ENCODE data around the gene CTCF. TPM values are rescaled to one million over a fixed set of nuclear protein-coding genes. Genes with fewer than 3 reads are reported as not detected.

Gene CTCF
- total and polyA plus RNA-seq, 10 donors = 24.4 to 67.7 (median 48.6) TPM

DNA sequence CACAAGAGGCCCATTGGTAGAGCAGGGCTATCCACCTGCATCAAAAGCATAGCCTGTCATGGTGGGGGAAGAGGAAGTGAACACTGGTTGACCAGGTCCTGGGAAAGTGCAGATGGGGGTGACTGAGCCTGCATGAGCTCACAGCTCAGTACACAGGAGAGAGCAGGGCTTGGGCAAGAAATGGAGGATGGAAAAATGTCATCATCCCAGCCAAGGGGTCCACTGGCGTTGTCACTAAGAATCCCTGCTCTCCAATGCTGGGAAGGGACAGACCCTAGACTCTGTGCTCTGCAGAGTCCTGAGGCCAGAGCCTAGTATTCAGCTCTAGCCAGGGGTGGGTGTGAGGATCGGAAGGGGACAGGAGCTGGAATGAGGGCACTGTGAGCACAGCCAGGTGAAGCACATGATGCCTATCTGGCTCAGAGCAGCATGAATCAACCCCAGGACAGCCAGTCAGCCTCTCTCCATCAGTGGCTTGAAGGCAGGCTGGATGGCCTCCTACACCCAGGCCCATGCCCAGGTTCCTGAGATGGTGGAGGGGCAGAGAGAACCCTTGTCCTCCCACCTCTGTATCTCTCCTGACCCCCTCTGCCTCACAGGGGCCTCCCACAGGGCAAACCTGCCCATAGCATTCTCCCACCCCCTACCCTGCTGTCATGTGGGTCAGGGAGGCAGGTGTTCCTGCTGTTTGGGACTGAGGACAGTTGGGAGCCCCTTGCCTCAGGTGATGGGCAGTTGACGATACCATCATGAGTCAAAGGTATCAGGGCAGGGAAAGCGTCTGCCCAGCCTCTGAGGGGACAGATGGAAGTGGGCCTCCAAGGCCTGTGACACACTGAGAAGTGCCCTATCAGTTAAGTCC, 13.8 kb upstream of the CTCF start:
- H3K27ac ChIP-seq = peak overlapping the region; percentile 48 to 96 (median 81)
- H3K9me3 ChIP-seq = no peaks in the 10 kb centered on the region
- TF ChIP-seq POLR2A (IDR thresholded peaks at IDR 0.05) (no peak), POLR2AphosphoS5 (IDR thresholded peaks at IDR 0.05) (peak in 2 of 3 donors; percentile 30 to 33)
- TF ChIP-seq, protein P1, sequence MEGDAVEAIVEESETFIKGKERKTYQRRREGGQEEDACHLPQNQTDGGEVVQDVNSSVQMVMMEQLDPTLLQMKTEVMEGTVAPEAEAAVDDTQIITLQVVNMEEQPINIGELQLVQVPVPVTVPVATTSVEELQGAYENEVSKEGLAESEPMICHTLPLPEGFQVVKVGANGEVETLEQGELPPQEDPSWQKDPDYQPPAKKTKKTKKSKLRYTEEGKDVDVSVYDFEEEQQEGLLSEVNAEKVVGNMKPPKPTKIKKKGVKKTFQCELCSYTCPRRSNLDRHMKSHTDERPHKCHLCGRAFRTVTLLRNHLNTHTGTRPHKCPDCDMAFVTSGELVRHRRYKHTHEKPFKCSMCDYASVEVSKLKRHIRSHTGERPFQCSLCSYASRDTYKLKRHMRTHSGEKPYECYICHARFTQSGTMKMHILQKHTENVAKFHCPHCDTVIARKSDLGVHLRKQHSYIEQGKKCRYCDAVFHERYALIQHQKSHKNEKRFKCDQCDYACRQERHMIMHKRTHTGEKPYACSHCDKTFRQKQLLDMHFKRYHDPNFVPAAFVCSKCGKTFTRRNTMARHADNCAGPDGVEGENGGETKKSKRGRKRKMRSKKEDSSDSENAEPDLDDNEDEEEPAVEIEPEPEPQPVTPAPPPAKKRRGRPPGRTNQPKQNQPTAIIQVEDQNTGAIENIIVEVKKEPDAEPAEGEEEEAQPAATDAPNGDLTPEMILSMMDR (IDR thresholded peaks at IDR 0.05 in 8 of 11, conservative IDR thresholded peaks at IDR 0.05 in 3 of 11) = no peak
- DNase-seq = peak; percentile 70
- peaks cover 56 to 100% (median 82%) of the 10 kb centered on the region in 6 donors for H3K4me1 ChIP-seq
- intact Hi-C loops (cut with DNase I; ENCODE audit: low total_unique reads) = loop anchor here (5.0 kb wide), 1 partner anchor 94 kb away; no protein-coding TSS in a partner anchor
- 72 to 80% (median 74%) methylated on average over 4 of the region's 4 CpGs for WGBS, 5 donors
- H3K4me3 ChIP-seq = peak overlapping the region in 2 of 8 donors; percentile 26 to 50
- H3K36me3 ChIP-seq = peaks cover 0 to 73% (median 30%) of the 10 kb centered on the region in 6 donors
- no peaks in the 10 kb centered on the region for H3K27me3 ChIP-seq (replicated peaks in 1 of 7)

DNA sequence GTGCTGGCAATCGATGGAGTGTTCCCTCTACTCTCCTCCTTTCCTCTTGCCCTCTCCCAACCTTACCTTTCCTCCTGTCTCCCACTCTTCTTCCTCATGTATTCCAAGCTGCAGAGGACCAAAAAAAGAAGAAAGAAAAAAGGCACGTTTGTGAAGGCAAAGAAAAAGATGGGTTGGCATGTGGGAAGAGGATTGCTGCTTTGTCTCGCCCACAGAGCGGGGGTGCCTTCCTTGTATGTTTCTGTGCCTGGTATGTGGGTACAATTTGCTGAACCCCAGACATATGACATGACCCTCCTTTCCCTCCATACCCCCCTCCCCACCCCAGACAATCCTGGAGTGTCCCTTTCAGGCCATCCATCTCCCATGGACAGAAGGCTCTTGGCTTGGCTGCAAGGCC, 13.1 kb upstream of the CTCF start:
- no peaks in the 10 kb centered on the region for H3K27me3 ChIP-seq (replicated peaks in 1 of 7)
- peak; percentile 29 for DNase-seq
- peaks cover 0 to 66% (median 24%) of the 10 kb centered on the region in 6 donors for H3K36me3 ChIP-seq
- TF ChIP-seq POLR2A (IDR thresholded peaks at IDR 0.05) (no peak), POLR2AphosphoS5 (IDR thresholded peaks at IDR 0.05) (no peak)
- TF ChIP-seq, protein P1 (IDR thresholded peaks at IDR 0.05 in 8 of 11, conservative IDR thresholded peaks at IDR 0.05 in 3 of 11) = no peak
- peak overlapping the region; percentile 48 to 96 (median 81) for H3K27ac ChIP-seq
- no peak overlapping the region for H3K4me3 ChIP-seq
- no peaks in the 10 kb centered on the region for H3K9me3 ChIP-seq
- intact Hi-C loops (cut with DNase I; ENCODE audit: low total_unique reads) = loop anchor here (5.0 kb wide), 1 partner anchor 93 kb away; no protein-coding TSS in a partner anchor
- 68 to 82% (median 76%) methylated on average over 4 of the region's 4 CpGs for WGBS, 5 donors
- peaks cover 52 to 100% (median 82%) of the 10 kb centered on the region in 6 donors for H3K4me1 ChIP-seq

DNA sequence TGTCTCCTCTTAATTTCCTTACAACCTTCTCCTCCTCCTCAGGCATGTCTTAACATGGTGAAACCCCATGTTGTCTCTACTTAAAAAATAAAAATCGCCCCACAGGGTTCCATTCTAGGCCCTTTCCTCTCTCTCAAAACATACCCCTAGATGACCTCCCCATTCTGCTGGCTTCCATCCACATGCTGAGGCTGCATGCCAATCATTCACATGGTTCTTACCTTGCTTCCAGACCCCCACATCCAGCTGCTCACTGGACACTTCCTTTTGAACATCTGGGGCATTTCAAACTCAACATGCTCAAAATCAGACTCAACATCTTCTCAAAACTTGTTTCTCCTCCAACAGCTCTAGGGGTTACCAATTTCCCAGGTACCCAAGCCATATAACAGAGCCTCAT, 12.4 kb upstream of the CTCF start:
- no peaks in the 10 kb centered on the region for H3K27me3 ChIP-seq (replicated peaks in 1 of 7)
- TF ChIP-seq POLR2AphosphoS5 (IDR thresholded peaks at IDR 0.05) (no peak), POLR2A (IDR thresholded peaks at IDR 0.05) (no peak)
- TF ChIP-seq, protein P1 (IDR thresholded peaks at IDR 0.05 in 8 of 11, conservative IDR thresholded peaks at IDR 0.05 in 3 of 11) = no peak
- DNase-seq = no peak
- H3K4me1 ChIP-seq = peaks cover 50 to 100% (median 81%) of the 10 kb centered on the region in 6 donors
- intact Hi-C loops (cut with DNase I; ENCODE audit: low total_unique reads) = loop anchor here (5.0 kb wide), 1 partner anchor 92 kb away; no protein-coding TSS in a partner anchor
- WGBS, 5 donors = 72 to 95% (median 88%) methylated on average over 1 of the region's 1 CpG
- H3K4me3 ChIP-seq = no peak overlapping the region
- H3K9me3 ChIP-seq = no peaks in the 10 kb centered on the region
- H3K27ac ChIP-seq = peak overlapping the region in 6 of 8 donors; percentile 48 to 96 (median 84)
- H3K36me3 ChIP-seq = peaks cover 0 to 59% (median 17%) of the 10 kb centered on the region in 6 donors

DNA sequence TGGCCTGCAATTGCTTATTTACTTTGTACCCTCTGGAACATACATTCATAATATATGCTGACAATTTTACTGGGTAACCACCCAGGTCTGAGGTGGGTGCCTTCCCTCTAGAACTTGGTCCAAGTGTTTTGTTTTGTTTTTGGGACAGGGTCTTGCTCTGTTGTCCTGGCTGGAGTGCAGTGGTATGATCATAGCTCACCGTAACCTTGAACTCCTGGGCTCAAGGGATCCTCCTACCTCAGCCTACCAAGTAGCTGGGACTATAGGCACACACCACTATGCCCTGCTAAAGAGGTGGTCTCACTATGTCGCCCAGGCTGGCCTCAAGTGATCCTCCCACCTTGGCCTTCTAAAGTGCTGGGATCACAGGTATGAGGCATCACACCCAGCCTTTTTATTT, 11.2 kb upstream of the CTCF start:
- 93 to 98% (median 96%) methylated on average over 2 of the region's 2 CpGs for WGBS, 5 donors
- peaks cover 0 to 47% (median 5%) of the 10 kb centered on the region in 6 donors for H3K36me3 ChIP-seq
- no peaks in the 10 kb centered on the region for H3K9me3 ChIP-seq
- intact Hi-C loops (cut with DNase I; ENCODE audit: low total_unique reads) = no loop called here
- DNase-seq = peak; percentile 3
- H3K4me3 ChIP-seq = no peak overlapping the region
- no peaks in the 10 kb centered on the region for H3K27me3 ChIP-seq (replicated peaks in 1 of 7)
- peak overlapping the region in 6 of 8 donors; percentile 16 to 96 (median 76) for H3K27ac ChIP-seq
- H3K4me1 ChIP-seq = peaks cover 59 to 100% (median 81%) of the 10 kb centered on the region in 6 donors
- TF ChIP-seq POLR2A (IDR thresholded peaks at IDR 0.05) = no peak
- TF ChIP-seq, protein P1 (IDR thresholded peaks at IDR 0.05 in 8 of 11, conservative IDR thresholded peaks at IDR 0.05 in 3 of 11) = no peak
- no peak for TF ChIP-seq POLR2AphosphoS5 (IDR thresholded peaks at IDR 0.05)

All from spleen (tissue), 11 donors.